ENCODE measurements around the gene IGFBPL1.

The IGFBPL1 gene

GRCh38 chr9:38414040-38414723 lies 10.1 kb downstream of the IGFBPL1 start:
- Histone ChIP-seq H3K4me2 (ENCODE audit: insufficient read depth, low read length) (no peak overlapping the region), H3K9me3 (ENCODE audit: insufficient read depth, low read length, severe bottlenecking) (no peaks in the 10 kb centered on the region), H3K4me3 (ENCODE audit: low read depth in 1 of 2, low read length in 2 of 2) (no peak overlapping the region), H3K79me2 (ENCODE audit: insufficient read depth, low read length) (no peaks in the 10 kb centered on the region), H3K27ac (ENCODE audit: low read length) (no peak overlapping the region), H4K20me1 (ENCODE audit: insufficient read depth, low read length) (no peaks in the 10 kb centered on the region), H3K36me3 (ENCODE audit: insufficient read depth, low read length) (no peaks in the 10 kb centered on the region), H3K9ac (ENCODE audit: low read depth, low read length) (no peak overlapping the region), H3K4me1 (ENCODE audit: insufficient read depth, low read length) (no peaks in the 10 kb centered on the region), H2AFZ (ENCODE audit: low read depth, low read length) (no peak overlapping the region), H3K27me3 (ENCODE audit: insufficient read depth, low read length, poor library complexity) (no peaks in the 10 kb centered on the region)
- no peak for ATAC-seq (ENCODE audit: insufficient read depth, low read depth)
- TF ChIP-seq EZH2 (IDR thresholded peaks at IDR 0.05; ENCODE audit: borderline replicate concordance, low read depth, low read length, severe bottlenecking): no peak
- TF ChIP-seq CTCF (IDR thresholded peaks at IDR 0.05; ENCODE audit: borderline replicate concordance, extremely low read depth, low read length, poor library complexity, severe bottlenecking): no peak
- no peak for DNase-seq

GRCh38 chr9:38413283-38413682 lies 11.0 kb downstream of the IGFBPL1 start:
- H3K9ac ChIP-seq (ENCODE audit: low read depth, low read length): no peak overlapping the region
- no peak for ATAC-seq (ENCODE audit: insufficient read depth, low read depth)
- no peak for DNase-seq
- TF ChIP-seq EZH2 (IDR thresholded peaks at IDR 0.05; ENCODE audit: borderline replicate concordance, low read depth, low read length, severe bottlenecking) (no peak), CTCF (IDR thresholded peaks at IDR 0.05; ENCODE audit: borderline replicate concordance, extremely low read depth, low read length, poor library complexity, severe bottlenecking) (no peak)
- no peaks in the 10 kb centered on the region for H3K79me2 ChIP-seq (ENCODE audit: insufficient read depth, low read length)
- no peak overlapping the region for H2AFZ ChIP-seq (ENCODE audit: low read depth, low read length)
- H3K4me3 ChIP-seq (ENCODE audit: low read depth in 1 of 2, low read length in 2 of 2): no peak overlapping the region
- H3K9me3 ChIP-seq (ENCODE audit: insufficient read depth, low read length, severe bottlenecking): no peaks in the 10 kb centered on the region
- no peak overlapping the region for H3K4me2 ChIP-seq (ENCODE audit: insufficient read depth, low read length)
- no peaks in the 10 kb centered on the region for H4K20me1 ChIP-seq (ENCODE audit: insufficient read depth, low read length)
- no peaks in the 10 kb centered on the region for H3K4me1 ChIP-seq (ENCODE audit: insufficient read depth, low read length)
- no peaks in the 10 kb centered on the region for H3K36me3 ChIP-seq (ENCODE audit: insufficient read depth, low read length)
- H3K27me3 ChIP-seq (ENCODE audit: insufficient read depth, low read length, poor library complexity): no peaks in the 10 kb centered on the region
- H3K27ac ChIP-seq (ENCODE audit: low read length): no peak overlapping the region

GRCh38 chr9:38412751-38413150 lies 11.5 kb downstream of the IGFBPL1 start:
- no peak overlapping the region for H3K4me2 ChIP-seq (ENCODE audit: insufficient read depth, low read length)
- no peak overlapping the region for H3K9ac ChIP-seq (ENCODE audit: low read depth, low read length)
- no peak for DNase-seq
- H3K4me1 ChIP-seq (ENCODE audit: insufficient read depth, low read length): no peaks in the 10 kb centered on the region
- H4K20me1 ChIP-seq (ENCODE audit: insufficient read depth, low read length): no peaks in the 10 kb centered on the region
- no peak overlapping the region for H2AFZ ChIP-seq (ENCODE audit: low read depth, low read length)
- no peaks in the 10 kb centered on the region for H3K36me3 ChIP-seq (ENCODE audit: insufficient read depth, low read length)
- no peak for TF ChIP-seq CTCF (IDR thresholded peaks at IDR 0.05; ENCODE audit: borderline replicate concordance, extremely low read depth, low read length, poor library complexity, severe bottlenecking)
- no peak for TF ChIP-seq EZH2 (IDR thresholded peaks at IDR 0.05; ENCODE audit: borderline replicate concordance, low read depth, low read length, severe bottlenecking)
- no peaks in the 10 kb centered on the region for H3K9me3 ChIP-seq (ENCODE audit: insufficient read depth, low read length, severe bottlenecking)
- H3K27me3 ChIP-seq (ENCODE audit: insufficient read depth, low read length, poor library complexity): no peaks in the 10 kb centered on the region
- no peak for ATAC-seq (ENCODE audit: insufficient read depth, low read depth)
- no peaks in the 10 kb centered on the region for H3K79me2 ChIP-seq (ENCODE audit: insufficient read depth, low read length)
- H3K4me3 ChIP-seq (ENCODE audit: low read depth in 1 of 2, low read length in 2 of 2): no peak overlapping the region
- H3K27ac ChIP-seq (ENCODE audit: low read length): no peak overlapping the region
